Activated CD8-positive, alpha-beta memory T cell treated with anti-CD3 and anti-CD28 coated beads for 24 hours (primary cell): ENCODE results near the gene SMU1.

Experiments used
- DNase-seq: peaks from one replicate; pipeline ENCODE4 v3.0.0-alpha.2; 2020

Gene SMU1

GRCh38 chr9:33043671-33044070 is 32.8 kb downstream of the SMU1 start:
- DNase-seq, result no peak

DNA sequence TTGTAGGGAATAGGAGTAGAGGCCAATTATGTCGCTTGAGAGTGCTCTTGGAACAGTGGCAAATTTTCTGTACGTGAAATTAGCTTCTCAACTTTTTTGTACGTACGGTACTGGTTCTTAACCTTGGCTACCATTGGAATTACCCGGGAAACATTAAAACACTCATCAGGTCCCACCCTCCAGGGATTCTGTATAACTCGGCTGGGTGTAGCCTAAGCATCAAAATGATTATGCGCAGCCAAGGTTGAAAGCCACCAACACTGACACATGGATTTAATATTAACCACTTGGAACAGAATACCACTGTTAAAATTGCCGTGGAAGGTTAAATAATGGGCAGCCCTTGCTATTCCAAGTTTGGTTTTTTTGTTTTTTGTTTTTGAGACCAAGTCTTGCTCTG is 34.0 kb downstream of the SMU1 start:
- no peak for DNase-seq

DNA sequence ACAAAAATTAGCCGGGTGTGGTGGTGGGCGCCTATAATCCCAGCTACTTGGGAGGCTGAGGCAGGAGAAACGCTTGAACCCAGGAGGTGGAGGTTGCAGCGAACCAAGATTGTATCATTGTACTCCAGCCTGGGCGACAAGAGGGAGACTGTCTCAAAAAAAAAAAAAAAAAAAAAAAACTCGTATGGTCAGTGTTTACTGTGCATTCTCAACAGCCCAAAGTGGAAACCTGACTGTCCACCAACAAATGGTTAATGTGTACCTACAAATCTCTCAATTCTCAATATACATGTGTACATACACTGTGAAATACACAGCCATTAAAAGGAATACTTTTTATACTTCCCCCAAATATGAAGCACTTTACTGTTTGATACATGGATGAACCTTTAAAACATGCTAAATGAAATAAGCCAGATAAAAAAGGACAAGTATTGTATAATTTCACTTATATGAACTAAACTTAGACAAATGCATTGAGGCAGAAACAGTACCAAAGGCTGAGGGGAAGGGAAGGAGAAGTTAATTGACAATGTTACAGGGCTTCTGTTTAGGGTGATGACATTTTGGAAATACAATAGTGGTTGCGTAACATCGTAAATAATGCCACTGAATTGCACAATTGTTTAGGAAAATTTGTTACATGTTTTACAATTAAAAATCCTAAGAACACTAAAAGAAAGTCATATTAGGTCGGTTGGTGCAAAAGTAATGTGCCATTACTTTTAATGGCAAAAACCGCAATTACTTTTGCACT is 34.9 kb downstream of the SMU1 start:
- DNase-seq, result no peak

DNA sequence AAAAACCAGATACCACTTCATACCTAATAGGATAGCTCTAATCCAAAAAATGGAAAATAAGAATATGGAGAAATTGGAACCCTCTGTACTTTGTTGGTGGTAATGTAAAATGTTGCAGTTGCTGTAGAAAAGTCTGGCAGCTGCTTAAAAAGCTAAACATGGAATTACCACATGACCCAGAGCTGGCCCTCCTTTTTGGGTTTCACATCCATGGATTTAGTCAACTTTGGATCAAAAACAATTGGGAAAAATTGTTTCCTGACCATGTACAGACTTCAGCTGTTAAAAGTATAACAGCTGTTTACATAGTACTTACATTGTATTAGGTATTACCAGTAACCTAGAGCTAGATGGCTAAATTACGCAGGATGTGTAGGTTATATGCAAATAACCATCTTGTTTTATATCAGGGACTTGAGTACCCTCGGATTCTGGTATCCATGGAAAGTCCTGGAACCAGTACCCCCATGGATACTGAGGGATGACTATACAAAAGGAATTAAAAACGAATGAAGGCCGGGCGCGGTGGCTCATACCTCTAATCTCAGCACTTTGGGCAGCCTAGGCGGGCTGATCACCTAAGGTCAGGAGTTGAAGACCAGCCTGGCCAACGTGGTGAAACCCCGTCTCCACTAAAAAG is 35.6 kb downstream of the SMU1 start:
- DNase-seq, result no peak

GRCh38 chr9:33032865-33033264 is 43.6 kb downstream of the SMU1 start:
- DNase-seq, result no peak

DNA sequence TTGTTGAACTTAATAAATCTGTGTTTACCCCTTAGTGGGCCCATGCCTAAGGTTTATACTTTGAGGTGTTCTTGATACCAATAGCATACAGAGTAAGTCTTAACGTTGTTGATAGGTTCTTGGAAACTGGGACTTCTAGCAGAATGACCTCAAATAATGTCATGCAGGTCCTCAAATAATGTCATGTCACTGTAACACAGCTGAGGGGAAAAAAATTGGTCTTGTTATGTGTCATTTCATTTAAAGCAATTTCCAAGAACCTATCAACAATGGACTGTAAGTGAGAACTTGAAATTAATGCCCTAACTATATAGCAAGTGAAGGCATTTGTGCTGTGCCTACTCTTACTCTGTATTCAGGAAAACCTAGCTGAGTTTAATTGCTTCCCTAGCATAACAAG is 44.2 kb downstream of the SMU1 start:
- no peak for DNase-seq

GRCh38 chr9:33030285-33030684 is 46.2 kb downstream of the SMU1 start:
- DNase-seq, result no peak

DNA sequence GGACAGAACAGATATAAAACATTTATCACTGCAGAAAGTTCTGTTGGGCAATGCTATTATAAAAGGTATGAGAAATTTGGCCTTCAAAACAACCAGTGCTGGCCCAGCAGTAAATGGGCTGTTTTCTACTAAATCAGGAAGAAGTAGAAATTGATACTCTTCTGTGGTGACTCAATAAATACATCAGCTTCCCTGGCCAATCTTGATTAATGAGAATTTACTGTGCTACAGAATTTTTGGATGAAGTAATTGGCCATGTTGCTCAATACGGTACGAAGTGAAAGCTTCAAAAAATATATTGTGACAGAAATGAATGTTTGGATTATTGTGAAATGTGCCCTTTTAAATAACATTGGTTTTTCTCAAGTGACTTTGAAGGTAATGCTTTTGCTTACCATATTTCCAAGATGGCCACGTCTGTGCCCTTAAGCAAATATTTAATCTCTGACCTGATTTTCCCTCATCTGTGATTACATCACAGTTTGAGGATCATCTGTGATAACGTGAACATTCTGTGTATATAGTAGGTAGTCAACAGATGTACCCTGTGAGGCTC is 47.2 kb downstream of the SMU1 start:
- DNase-seq, result no peak

DNA sequence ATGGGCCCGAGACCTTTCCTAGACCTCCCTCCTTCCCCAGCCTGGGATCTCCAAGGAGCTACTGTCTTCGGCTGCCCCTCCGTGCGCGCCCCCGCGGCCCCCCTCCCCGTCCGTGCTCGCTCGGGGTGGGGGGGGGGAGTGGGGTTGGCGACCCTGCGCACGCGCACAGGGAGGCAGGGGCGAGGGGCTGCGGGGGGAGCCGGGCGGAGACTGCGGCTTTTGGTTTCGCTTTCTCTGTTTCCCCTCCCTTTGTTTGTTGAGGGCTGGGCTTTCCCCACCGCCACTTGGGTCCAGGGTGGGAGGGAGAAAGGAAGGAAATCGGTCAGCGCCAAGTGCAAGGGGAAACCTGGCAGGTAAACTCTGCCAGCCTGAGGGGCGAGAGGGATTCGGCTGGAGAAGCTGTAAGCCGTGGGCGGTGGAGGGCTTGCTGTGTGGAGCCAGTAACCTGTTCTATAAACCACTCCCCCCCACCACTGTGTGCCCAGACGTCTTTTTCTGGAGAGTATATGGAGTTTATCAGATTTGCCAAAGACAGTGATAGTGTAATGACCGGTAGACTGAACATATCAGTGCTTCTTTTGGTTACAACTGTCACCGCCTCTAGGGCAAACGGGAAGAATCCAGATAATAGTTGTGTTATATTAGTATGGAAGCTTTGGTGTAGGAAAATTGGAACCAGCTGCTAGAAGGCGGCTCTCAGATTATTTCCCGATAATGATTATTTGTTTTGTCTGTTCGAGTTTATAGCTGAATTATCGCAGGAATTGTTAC is 50.7 kb downstream of the SMU1 start:
- DNase-seq, result peak; percentile 91

GRCh38 chr9:33024966-33025571 is 51.4 kb downstream of the SMU1 start, which contains the start of gene DNAJA1:
DNAJA1 (plus strand) TSS chr9:33025273; CDS start chr9:33026485, 1,212 bp downstream.
- peak; percentile 99 for DNase-seq

DNA sequence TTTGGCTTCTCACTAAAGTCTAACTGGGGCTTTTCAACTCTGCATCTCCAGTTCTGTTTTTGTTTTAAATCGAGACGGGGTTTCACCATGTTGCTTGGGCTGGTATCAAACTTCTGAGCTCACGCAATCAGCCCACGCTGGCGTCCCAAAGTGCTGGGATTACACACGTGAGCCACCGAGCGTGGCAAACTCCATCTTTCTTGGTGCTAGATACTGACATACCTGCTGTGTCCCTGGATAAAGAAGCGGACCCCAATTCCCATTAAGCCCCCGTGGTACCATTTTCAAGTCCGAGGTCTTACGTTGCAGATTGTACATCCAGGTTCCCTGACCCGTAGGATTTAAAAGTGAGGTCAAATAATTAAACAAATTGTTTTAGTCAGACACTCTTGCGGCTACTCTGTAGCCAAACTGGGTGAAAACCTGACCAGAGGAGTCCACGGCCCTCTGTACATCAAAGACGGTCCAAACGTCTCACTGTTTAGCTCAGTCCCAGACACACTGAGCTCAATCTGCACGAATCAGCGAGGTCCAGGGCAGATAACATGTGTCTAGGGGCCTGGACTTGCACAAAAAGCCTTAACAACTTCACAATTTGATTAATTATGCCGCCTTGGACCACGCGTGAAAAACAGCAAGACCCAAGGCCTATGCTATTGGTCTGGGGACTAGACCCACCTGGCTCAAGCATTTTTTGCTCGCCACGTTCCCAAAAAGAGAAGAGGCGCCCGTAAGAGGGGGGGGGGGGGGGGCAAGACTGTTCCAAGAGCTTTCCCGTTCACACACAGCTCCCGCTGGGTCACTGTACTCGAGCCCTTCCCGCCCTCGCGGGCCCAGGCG is 52.1 kb downstream of the SMU1 start:
- peak; percentile 64 for DNase-seq

GRCh38 chr9:33023661-33024060 is 52.8 kb downstream of the SMU1 start:
- DNase-seq, result no peak

GRCh38 chr9:33022755-33023154 is 53.7 kb downstream of the SMU1 start:
- DNase-seq, result no peak

- DNase-seq, result no peak
Observed at GRCh38 chr9:33022303-33022702, 54.2 kb downstream of the SMU1 start.

- DNase-seq, result no peak
Observed at GRCh38 chr9:33019797-33020196, 56.7 kb downstream of the SMU1 start.

DNA sequence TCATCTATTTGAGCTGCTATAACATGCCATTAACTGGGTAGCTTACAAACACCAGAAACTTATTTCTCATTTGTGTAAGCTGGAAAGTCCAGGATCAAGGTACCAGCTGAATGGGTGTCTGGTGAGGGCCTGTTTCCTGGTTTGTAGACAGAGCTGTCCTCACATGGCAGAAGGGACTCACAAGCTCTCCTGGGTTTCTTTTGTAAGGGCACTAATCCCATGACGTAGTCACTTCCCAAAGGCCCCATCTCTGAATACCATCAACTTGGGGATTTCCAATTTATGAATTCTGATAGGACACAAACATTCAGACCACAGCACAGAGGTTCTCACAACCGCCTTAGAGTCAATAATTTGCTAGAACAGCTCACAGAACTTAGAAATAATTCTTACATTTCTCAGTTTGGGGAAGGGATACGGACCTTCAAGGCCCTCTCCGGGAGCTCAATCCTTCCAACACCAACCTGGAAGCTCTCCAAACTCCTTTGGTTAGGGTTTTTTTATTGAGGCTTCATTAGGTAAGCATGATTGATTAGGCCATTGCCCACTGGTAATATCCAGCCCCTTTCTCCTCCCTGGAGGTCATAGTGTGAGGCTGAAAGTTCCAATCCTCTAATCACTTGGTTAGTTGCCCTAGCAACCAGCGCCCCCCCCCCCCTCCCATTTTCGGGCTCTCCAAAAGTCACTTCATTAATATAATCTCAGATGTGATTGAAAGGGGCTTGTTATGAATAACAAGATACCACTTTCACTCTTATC is 59.0 kb downstream of the SMU1 start:
- DNase-seq, result no peak

DNA sequence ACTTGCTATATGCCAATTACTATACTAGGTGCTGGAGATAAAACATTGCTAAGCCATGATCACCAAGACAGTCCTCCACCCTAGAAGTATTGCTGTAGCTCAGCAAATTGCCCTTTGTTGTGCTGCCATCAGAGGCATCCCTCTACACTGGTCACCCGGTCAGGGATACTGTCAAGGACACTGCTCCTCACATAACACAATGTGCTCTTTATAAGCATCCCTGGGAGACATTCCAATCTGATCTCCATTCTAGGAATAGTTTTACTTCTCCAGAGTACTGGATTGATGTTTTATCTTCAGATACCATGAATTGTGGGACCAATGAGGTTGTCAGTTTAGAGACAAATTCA is 61.8 kb downstream of the SMU1 start:
- no peak for DNase-seq

DNA sequence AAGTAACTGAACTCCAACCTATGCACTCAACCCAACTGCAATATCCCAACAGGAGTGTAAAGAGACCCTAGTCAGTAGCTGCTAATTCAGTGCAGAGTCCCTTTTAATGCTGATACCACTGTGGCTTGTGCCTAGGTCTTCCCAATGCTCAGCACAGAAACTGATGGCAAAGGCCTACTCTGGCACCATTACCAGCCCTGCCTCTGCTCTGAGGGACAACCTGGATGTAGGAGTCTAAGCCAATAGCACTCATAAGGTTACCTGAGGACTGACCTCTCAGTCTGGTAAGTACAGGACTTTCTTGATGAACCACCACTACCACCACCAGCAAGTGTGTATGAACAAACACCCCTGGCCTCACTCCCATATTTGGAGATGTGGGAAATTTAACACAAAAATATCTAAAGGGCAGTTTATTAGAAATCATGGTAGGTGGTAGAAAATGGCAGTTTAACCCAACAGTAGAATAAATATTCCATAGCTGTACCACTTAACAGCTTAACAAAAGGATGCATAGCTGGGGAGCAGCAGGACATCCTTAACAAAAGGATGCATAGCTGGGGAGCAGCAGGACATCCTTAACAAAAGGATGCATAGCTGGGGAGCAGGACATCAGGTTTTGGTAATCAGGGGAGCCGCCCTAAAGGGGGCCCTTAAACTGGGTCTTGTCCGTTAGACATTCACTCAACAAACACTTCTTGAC is 62.4 kb downstream of the SMU1 start:
- no peak for DNase-seq

DNA sequence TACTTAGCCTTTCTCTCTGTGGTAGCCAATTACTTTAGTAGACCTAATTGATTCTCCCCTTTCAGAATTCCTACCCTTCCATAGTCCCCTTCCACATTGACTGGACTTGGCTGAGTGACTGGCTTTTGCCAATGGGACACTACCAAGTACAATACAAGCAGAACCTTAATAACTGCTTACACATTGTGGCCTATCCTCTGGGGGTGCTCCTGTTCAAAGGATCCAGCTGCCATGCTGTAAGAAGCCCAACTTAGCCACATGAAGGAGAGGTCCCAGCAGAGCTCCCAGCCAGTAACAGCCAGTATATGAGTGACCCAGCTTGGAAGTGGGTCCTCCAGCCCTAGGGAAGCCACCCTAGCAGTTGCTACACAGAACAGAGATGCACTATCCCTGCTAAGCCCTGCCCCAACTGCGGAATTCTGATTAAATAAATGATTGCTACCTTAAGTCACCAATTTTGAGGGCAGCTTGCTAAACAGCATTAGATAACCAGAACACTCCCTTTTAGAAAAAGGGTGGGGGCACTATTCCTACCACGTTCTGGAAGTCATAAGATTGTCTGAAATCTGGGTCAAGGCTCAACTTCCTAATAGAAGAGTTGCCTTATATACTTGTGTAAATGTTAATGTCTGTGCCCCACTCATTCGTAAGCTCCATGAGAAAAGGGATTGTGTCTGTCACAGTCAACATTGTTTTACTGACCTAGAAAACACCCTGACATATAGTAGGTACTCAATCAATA is 64.0 kb downstream of the SMU1 start:
- DNase-seq, result no peak

DNA sequence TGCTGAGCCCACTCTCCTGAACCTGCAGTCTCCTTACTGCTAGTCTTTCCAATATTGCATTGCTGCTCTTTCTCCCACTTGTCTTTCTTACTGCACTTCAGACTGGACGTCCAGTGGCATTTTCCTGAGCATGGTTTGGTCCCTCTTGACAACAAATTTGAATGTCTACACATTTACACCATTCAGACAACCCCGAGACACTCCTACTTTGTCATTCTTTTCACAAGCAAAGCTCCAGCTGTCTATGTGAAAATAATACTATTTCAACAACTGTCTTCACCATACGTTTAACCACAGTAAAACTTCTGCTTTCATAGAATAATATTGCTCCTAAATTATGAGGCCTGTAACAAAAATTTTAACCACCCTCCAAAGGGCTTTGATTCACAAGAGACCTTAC is 64.6 kb downstream of the SMU1 start:
- no peak for DNase-seq
